K562 (cell line): ENCODE data around the gene HTT-AS. TPM values are rescaled to one million over a fixed set of nuclear protein-coding genes. Genes with fewer than 3 reads are reported as not detected.

Source experiments
- CBX5 ChIP-seq: IDR thresholded peaks from 2 replicates; pipeline ENCODE4 v1.6.1; 2014; ENCODE audit warnings: low read depth, borderline replicate concordance
- CHD7 ChIP-seq: fragments of 200-600 bp; sonication (generic); IDR thresholded peaks from one replicate; pipeline ENCODE4 v1.6.1; 2012; ENCODE audit warnings: mild to moderate bottlenecking, low read depth, low read length, inconsistent platforms
- TEAD2 ChIP-seq: fragments of 450-650 bp; IDR thresholded peaks from 2 replicates; pipeline ENCODE4 v1.6.1; 2016; ENCODE audit warnings: missing genetic modification characterization, control low read depth, missing compliant biosample characterization
- polyA plus RNA-seq, 8 experiments: library from polyadenylated mRNA; depleted of rRNA in 4 of 8; stranded (reverse) in 5 of 8; unstranded in 3 of 8; fragments of >200 nt; fragmentation: Nextera tagmentation in 2 of 8; fragmentation: Illumina TruSeq in 1 of 8; extraction: Ambion mirVana in 2 of 8; extraction: Trizol in 1 of 8; gene quantifications; 2 replicates each; pipeline versions ENCODE4 v1.2.1 to v1.2.3, GENCODE V29; 2011 to 2014; ENCODE audit warnings: inconsistent platforms in 1 of 8, missing spikeins in 1 of 8
- total RNA-seq, 7 experiments: library from RNA; depleted of rRNA in 6 of 7; stranded (reverse); fragments of >200 nt in 6 of 7; fragmentation: Illumina TruSeq in 2 of 7; extraction: Trizol in 2 of 7; gene quantifications; 2 replicates each; pipeline versions ENCODE4 v1.2.1 to v1.2.3, GENCODE V29; 2011 to 2021; ENCODE audit warnings: low replicate concordance in 1 of 7

The HTT-AS gene
- total and polyA plus RNA-seq, 9 of the 15 experiments (the other 6 are each of a cell fraction or from before 2014, with no cell fraction given): not detected

DNA sequence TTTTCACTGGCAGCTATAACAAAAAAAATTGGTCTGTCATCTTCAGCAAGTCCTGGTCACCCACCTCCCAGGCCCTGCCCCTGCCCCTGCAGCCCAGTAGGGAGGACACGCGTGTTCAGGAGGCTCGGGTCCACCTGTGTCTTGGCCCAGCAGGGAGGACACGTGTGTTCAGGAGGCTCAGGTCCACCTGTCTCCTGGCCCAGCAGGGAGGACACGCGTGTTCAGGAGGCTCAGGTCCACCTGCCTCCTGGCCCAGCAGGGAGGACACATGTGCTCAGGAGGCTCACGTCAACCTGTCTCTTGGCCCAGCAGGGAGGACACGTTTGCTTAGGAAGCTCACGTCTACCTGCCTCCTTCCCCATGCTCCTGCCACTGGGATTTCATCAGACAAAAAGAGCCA is 44.9 kb downstream of the HTT-AS start (continued):
- TF ChIP-seq CHD7: no peak
- TF ChIP-seq TEAD2 (tag): no peak
- TF ChIP-seq CBX5: no peak
